Cardiac fibroblast (primary cell): ENCODE data around the gene EPHA2.
"Not testable (repeated sequence)": the region's sequence is repeated elsewhere in the genome, so short reads cannot be mapped to it uniquely, and the experiment has no call there.

ENCODE experiments used
- DNase-seq, 2 donors: peaks; one replicate each; pipeline versions ENCODE4 v3.0.0 to v3.0.0-alpha.2; 2010; ENCODE audit warnings: low read depth in 2 of 2
- H3K4me3 ChIP-seq, 2 donors: replicated peaks in 1 of 2; 1 replicate in 1 of 2; 2 replicates in 1 of 2; pipeline ENCODE4 v1.5.1; 2011; ENCODE audit warnings: low read depth in 2 of 2, low read length in 2 of 2, mild to moderate bottlenecking in 2 of 2, moderate library complexity in 1 of 2
- CTCF ChIP-seq: IDR thresholded peaks from one replicate; pipeline ENCODE4 v1.5.1; 2011; ENCODE audit warnings: low read depth, mild to moderate bottlenecking, low read length, inconsistent platforms

EPHA2 gene

GRCh38 chr1:16112596-16113555 is 43.0 kb downstream of the EPHA2 start:
- H3K4me3 ChIP-seq = no peak overlapping the region
- TF ChIP-seq CTCF = no peak
- DNase-seq = peak in 1 of 2 donors; percentile 55

GRCh38 chr1:16111771-16112595 is 43.9 kb downstream of the EPHA2 start:
- no peak for TF ChIP-seq CTCF
- H3K4me3 ChIP-seq = no peak overlapping the region
- DNase-seq = peak; percentile 74 to 83

- no peak overlapping the region for H3K4me3 ChIP-seq
- DNase-seq = no peak
- no peak for TF ChIP-seq CTCF
Measured at GRCh38 chr1:16110884-16111283, 45.0 kb downstream of the EPHA2 start.

- no peak overlapping the region for H3K4me3 ChIP-seq
- no peak for DNase-seq
- no peak for TF ChIP-seq CTCF
Measured at GRCh38 chr1:16110456-16110855, 45.4 kb downstream of the EPHA2 start.

- no peak for DNase-seq
- TF ChIP-seq CTCF = no peak
Measured at GRCh38 chr1:16109571-16109970, 46.3 kb downstream of the EPHA2 start.

GRCh38 chr1:16107039-16107438 is 48.8 kb downstream of the EPHA2 start:
- DNase-seq = not testable (repeated sequence)

More at GRCh38 chr1:16109571-16109970, 46.3 kb downstream of the EPHA2 start:
- H3K4me3 ChIP-seq = no peak overlapping the region

GRCh38 chr1:16101623-16102022 is 54.2 kb downstream of the EPHA2 start:
- DNase-seq = peak in 1 of 2 donors; percentile 61
- H3K4me3 ChIP-seq = no peak overlapping the region
- no peak for TF ChIP-seq CTCF

More at GRCh38 chr1:16107039-16107438, 48.8 kb downstream of the EPHA2 start:
- H3K4me3 ChIP-seq = not testable (repeated sequence)
